Epidermal melanocyte (primary cell): ENCODE data around the gene HPN.
"Not testable (repeated sequence)": the region's sequence is repeated elsewhere in the genome, so short reads cannot be mapped to it uniquely, and the experiment has no call there.

Source experiments
- DNase-seq: peaks from one replicate; pipeline ENCODE4 v3.0.0; 2011; ENCODE audit warnings: low spot score; ENCODE audit not compliant: insufficient read length

Gene HPN

GRCh38 chr19:35101949-35102348 lies 60.4 kb downstream of the HPN start:
- DNase-seq, result not testable (repeated sequence)

- DNase-seq, result not testable (repeated sequence)
Measured at GRCh38 chr19:35103614-35104013, 62.1 kb downstream of the HPN start.

GRCh38 chr19:35104361-35104760 lies 62.8 kb downstream of the HPN start:
- DNase-seq, result no peak

- no peak for DNase-seq
Measured at GRCh38 chr19:35105047-35105410, 63.5 kb downstream of the HPN start.

GRCh38 chr19:35105411-35106290 lies 64.1 kb downstream of the HPN start:
- DNase-seq, result no peak

- no peak for DNase-seq
Measured at GRCh38 chr19:35106291-35106583, 64.7 kb downstream of the HPN start.

- DNase-seq, result no peak
Measured at GRCh38 chr19:35106898-35107541, 65.5 kb downstream of the HPN start.

- DNase-seq, result peak; percentile 98
Measured at GRCh38 chr19:35107545-35107944, 66.0 kb downstream of the HPN start.

GRCh38 chr19:35108730-35109129 lies 67.2 kb downstream of the HPN start:
- DNase-seq, result no peak

GRCh38 chr19:35109395-35110112 lies 68.0 kb downstream of the HPN start:
- no peak for DNase-seq

- DNase-seq, result no peak
Measured at GRCh38 chr19:35110974-35111373, 69.5 kb downstream of the HPN start.

GRCh38 chr19:35112995-35113688 lies 71.6 kb downstream of the HPN start:
- no peak for DNase-seq

- peak; percentile 91 for DNase-seq
Measured at GRCh38 chr19:35114353-35115176, 73.0 kb downstream of the HPN start.

- peak; percentile 85 for DNase-seq
Measured at GRCh38 chr19:35115177-35115951, 73.8 kb downstream of the HPN start, which contains the start of gene FXYD3. Gene FXYD3 (plus strand): TSS chr19:35115823. CDS start chr19:35119377, 3,554 bp downstream.
